HUES64 (cell line): ENCODE results near the gene PARD3B.

Experiments used
- H3K27ac ChIP-seq: 2 replicates; pipeline ENCODE4 v1.7.0; 2013; ENCODE audit warnings: low read depth, low read length, inconsistent platforms
- H3K27me3 ChIP-seq: 2 replicates; pipeline ENCODE4 v1.6.1; 2013; ENCODE audit warnings: mild to moderate bottlenecking, low read length; ENCODE audit not compliant: insufficient read depth
- H3K36me3 ChIP-seq: 2 replicates; pipeline ENCODE4 v1.6.1; 2013; ENCODE audit warnings: mild to moderate bottlenecking, low read length; ENCODE audit not compliant: insufficient read depth
- H3K4me1 ChIP-seq: 2 replicates; pipeline ENCODE4 v1.6.1; 2013; ENCODE audit warnings: mild to moderate bottlenecking, low read length, moderate library complexity; ENCODE audit not compliant: insufficient read depth
- H3K4me3 ChIP-seq: 2 replicates; pipeline ENCODE4 v1.5.1; 2013; ENCODE audit warnings: mild to moderate bottlenecking, low read length, moderate library complexity
- H3K9ac ChIP-seq: 2 replicates; pipeline ENCODE4 v1.6.1; 2013; ENCODE audit warnings: mild to moderate bottlenecking, low read depth, low read length
- H3K9me3 ChIP-seq: 2 replicates; pipeline ENCODE4 v1.6.1; 2013; ENCODE audit warnings: low read depth, low read length; ENCODE audit not compliant: insufficient read depth
- WGBS: fragments of 150-250, 120-280 bp; methylation state at CpG from one replicate; pipeline ENCODE4 v1.1.7; 2013; ENCODE audit warnings: missing lambda C conversion rate; 5-methylcytosine and 5-hydroxymethylcytosine counted together

PARD3B gene

DNA sequence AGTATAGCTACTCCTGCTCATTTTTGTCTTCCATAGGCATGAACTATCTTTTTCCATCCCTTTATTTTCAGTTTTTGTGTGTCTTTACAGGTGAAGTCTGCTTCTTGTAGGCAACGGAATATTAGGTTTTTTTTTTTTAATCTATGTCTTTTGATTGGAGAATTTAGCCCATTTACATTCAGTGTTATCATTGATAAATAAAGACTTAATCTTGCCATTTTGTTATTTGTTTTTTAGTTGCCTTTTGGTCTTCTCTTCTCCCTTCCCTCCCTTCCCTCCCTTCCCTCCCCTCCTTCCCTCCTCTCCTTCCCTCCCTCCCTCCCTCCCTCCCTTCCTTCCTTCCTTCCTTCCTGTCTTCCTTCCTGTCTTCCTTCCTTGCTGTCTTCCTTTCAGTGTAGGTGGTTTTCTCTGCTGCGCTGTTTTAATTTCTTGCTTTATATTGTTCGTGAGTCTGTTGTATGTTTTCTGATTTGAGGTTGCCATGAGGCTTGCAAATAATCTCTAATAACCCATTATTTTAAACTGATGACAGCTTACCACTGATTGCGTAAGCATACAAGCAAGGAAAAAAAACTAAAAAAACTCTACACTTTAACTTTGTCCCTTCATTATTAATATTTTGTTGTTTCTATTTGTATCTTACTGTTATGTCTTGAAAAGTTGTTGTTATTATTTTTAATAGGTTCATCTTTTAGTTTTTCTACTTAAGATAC is 353.8 kb downstream of the PARD3B start:
- no peaks in the 10 kb centered on the region for H3K27me3 ChIP-seq
- no peaks in the 10 kb centered on the region for H3K9me3 ChIP-seq
- H3K27ac ChIP-seq, result no peak overlapping the region
- no peaks in the 10 kb centered on the region for H3K4me1 ChIP-seq
- no peak overlapping the region for H3K4me3 ChIP-seq
- 100% methylated on average over 1 of the region's 4 CpGs for WGBS
- H3K36me3 ChIP-seq, result no peaks in the 10 kb centered on the region
- no peak overlapping the region for H3K9ac ChIP-seq

DNA sequence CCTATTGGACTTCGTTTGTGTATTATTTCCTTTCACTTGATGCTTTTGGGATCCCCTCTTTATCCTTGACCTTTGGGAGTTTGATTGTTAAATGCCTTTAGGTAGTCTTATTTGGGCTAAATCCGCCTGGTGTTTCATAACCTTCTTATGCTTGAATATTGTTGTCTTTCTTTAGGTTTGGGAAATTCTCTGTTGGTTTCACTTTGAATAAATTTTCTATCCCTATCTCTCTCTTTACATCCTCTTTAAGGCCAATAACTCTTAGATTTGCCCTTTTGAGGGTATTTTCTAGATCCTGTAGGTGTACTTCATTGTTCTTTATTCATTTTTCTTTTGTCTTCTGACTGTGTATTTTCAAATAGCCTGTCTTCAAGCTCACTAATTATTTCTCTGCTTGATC is 354.7 kb downstream of the PARD3B start:
- no peaks in the 10 kb centered on the region for H3K27me3 ChIP-seq
- H3K36me3 ChIP-seq, result no peaks in the 10 kb centered on the region
- no peaks in the 10 kb centered on the region for H3K9me3 ChIP-seq
- no peak overlapping the region for H3K4me3 ChIP-seq
- 95% methylated on average over 2 of the region's 2 CpGs for WGBS
- H3K4me1 ChIP-seq, result no peaks in the 10 kb centered on the region
- no peak overlapping the region for H3K9ac ChIP-seq
- no peak overlapping the region for H3K27ac ChIP-seq

DNA sequence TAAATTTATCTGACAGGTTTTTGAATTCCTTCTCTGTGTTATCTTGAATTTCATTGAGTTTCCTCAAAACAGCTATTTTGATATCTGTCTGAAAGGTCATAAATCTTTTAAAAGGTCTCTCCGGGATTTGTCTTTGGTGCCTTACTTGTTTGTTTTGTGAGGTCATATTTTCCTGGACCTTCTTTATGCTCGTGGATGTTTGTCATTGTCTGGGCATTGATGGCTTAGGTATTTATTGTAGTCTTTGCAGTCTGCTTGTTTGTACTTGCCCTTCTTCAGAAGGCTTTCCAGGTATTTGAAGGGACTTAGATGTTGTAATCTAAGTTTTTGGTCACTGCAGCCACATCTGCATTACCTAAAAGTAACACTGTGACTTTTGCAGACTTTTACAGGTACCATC is 355.2 kb downstream of the PARD3B start:
- 93% methylated on average over 2 of the region's 2 CpGs for WGBS

DNA sequence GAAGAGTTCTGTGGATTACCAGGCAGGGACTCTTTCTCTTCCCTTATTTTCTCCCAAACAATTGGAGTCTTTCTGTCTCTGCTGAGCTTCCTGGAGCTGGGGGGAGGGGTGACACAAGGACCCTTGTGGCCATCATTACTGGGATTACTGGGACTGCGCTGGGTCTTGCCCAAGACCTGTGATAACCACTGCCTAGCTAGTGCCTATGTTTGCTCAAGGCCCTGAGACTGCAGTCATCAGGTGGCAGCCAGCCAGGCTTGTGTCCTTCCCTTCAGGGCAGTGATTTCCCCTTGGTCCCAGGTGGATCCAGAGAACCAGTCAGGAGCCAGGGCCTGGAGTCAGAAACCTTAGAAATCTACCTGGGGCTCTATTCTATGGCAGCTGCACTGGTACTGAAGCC is 355.6 kb downstream of the PARD3B start:
- no peaks in the 10 kb centered on the region for H3K36me3 ChIP-seq
- no peaks in the 10 kb centered on the region for H3K9me3 ChIP-seq
- H3K9ac ChIP-seq, result no peak overlapping the region
- 93% methylated on average over 1 of the region's 1 CpG for WGBS
- H3K27ac ChIP-seq, result no peak overlapping the region
- no peak overlapping the region for H3K4me3 ChIP-seq
- no peaks in the 10 kb centered on the region for H3K4me1 ChIP-seq
- no peaks in the 10 kb centered on the region for H3K27me3 ChIP-seq

More for the DNA sequence above, 355.2 kb downstream of the PARD3B start:
- H3K4me3 ChIP-seq, result no peak overlapping the region
- no peak overlapping the region for H3K9ac ChIP-seq
- H3K27ac ChIP-seq, result no peak overlapping the region
- no peaks in the 10 kb centered on the region for H3K9me3 ChIP-seq
- no peaks in the 10 kb centered on the region for H3K27me3 ChIP-seq
- H3K36me3 ChIP-seq, result no peaks in the 10 kb centered on the region
- no peaks in the 10 kb centered on the region for H3K4me1 ChIP-seq

DNA sequence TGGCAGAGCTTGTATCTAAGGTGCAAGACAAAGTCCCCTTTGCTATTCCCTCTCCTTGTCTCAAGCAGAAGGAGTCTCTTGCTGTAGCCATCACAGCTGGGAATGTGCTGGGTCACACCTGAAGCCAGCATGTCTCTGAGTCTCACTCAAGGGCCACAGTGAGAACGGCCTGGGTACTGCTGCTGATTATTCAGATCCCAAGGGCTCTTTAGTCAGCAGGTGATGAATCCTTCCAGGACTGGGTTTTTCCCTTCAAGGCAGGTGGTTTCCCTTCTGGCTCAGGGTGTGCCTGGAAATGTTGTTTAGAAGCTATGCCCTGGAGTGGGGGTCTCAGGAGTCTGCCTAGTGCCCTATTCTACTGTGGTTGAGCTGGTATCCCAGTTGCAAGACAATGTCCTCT is 356.3 kb downstream of the PARD3B start:
- H3K9ac ChIP-seq, result no peak overlapping the region
- H3K4me1 ChIP-seq, result no peaks in the 10 kb centered on the region
- no peak overlapping the region for H3K4me3 ChIP-seq
- WGBS, result 54% methylated on average over 1 of the region's 1 CpG
- H3K36me3 ChIP-seq, result no peaks in the 10 kb centered on the region
- H3K27me3 ChIP-seq, result no peaks in the 10 kb centered on the region
- H3K9me3 ChIP-seq, result no peaks in the 10 kb centered on the region
- H3K27ac ChIP-seq, result no peak overlapping the region

DNA sequence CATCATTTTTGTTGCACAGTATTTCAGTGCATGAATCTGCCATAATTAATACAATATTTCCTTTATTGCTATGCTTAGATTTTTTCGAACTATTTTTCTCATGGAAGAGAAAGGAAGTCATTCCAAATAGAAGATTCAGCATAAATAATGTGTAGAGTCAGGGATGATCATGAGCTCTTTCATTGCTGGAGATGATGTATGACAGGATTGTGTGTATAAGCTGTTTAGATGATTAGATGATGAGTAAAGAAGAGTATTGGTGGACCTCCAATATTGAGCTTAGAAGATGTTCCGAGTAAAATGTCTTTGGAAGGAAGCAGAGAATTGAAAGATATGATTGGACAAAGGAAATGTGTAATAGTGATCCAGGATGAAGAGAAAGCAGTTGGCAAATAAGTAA is 364.5 kb downstream of the PARD3B start:
- Histone ChIP-seq H3K27ac (no peak overlapping the region), H3K9me3 (no peaks in the 10 kb centered on the region)
- WGBS, result 94% methylated on average over 2 of the region's 2 CpGs

DNA sequence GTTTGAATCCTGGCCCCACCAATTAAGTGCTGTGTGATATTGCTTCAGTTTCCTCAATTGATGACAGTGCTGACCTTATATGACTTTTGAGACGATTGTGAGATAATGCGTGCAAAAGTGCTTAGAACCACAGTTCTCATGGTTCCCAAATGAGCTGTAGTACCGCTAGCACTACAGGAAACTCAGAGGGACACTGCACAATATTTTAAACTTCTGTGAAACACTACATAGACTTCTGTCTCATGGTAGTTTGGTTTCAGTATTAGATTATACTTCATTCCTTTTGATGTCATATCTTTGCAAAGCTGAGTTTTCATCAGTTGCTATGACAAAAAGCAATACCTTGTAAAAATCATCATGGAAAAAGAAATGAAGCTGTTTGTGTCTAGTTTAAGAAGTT is 368.0 kb downstream of the PARD3B start:
- Histone ChIP-seq H3K27me3 (no peaks in the 10 kb centered on the region), H3K4me1 (no peaks in the 10 kb centered on the region), H3K27ac (no peak overlapping the region), H3K9ac (no peak overlapping the region), H3K9me3 (no peaks in the 10 kb centered on the region), H3K36me3 (no peaks in the 10 kb centered on the region), H3K4me3 (no peak overlapping the region)
- WGBS, result over 99% methylated on average over 3 of the region's 3 CpGs

More for the DNA sequence above, 364.5 kb downstream of the PARD3B start:
- no peaks in the 10 kb centered on the region for H3K36me3 ChIP-seq
- H3K4me1 ChIP-seq, result no peaks in the 10 kb centered on the region
- no peaks in the 10 kb centered on the region for H3K27me3 ChIP-seq
- no peak overlapping the region for H3K4me3 ChIP-seq
- no peak overlapping the region for H3K9ac ChIP-seq

DNA sequence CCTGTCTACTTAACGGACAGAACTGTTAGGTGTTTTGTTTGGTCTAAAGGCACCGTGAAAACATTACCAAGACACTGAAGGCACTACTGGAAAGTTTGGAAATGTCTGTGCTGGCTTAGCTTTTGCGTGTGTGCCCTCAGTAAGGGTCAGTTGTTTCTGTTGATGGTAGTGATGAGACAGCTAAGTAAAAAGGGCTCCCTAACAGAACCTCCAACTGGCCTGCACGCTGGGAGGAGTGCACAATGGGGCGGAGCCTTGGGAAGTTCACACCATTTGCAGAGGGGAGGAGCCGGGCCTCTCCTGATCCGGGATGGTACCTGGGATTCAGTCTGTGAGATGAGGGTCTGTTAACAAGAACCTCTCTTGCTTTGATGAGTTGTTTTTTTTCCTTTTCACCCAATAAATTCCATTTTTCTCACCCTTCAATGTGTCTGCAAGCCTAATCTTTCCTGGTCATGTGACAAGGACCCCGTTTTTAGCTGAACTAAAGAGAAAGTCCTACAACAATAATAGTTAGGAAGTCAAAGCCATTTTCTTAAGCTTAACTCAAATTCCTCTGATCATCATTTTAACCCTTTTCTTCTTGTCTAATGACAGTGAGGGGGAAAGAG is 368.7 kb downstream of the PARD3B start:
- Histone ChIP-seq H3K27ac (no peak overlapping the region), H3K9ac (no peak overlapping the region), H3K9me3 (no peaks in the 10 kb centered on the region), H3K4me1 (no peaks in the 10 kb centered on the region), H3K27me3 (no peaks in the 10 kb centered on the region), H3K4me3 (no peak overlapping the region), H3K36me3 (no peaks in the 10 kb centered on the region)
- WGBS, result 85% methylated on average over 8 of the region's 8 CpGs

DNA sequence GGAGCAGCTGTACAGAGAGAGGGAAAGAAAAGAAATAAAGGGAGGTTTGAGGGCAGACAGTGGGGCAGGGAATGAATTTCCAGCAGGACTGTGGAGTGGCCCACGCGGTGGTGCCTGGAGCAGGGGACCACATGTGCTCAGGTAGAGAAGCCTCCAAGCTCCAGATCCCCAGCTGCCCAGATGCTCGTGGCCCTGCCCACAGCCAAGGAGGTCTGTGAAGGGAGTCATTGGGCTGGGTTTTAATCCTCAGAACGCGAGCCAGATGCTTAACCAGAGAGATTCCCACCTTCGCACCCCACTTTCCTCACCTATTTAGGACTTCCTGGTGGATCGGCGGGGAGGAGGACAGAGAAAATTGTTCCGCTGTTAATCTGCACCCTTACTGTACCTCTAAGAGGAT is 369.4 kb downstream of the PARD3B start:
- no peak overlapping the region for H3K4me3 ChIP-seq
- H3K4me1 ChIP-seq, result no peaks in the 10 kb centered on the region
- no peaks in the 10 kb centered on the region for H3K27me3 ChIP-seq
- no peaks in the 10 kb centered on the region for H3K9me3 ChIP-seq
- H3K9ac ChIP-seq, result no peak overlapping the region
- WGBS, result 96% methylated on average over 9 of the region's 9 CpGs
- H3K27ac ChIP-seq, result no peak overlapping the region
- no peaks in the 10 kb centered on the region for H3K36me3 ChIP-seq

DNA sequence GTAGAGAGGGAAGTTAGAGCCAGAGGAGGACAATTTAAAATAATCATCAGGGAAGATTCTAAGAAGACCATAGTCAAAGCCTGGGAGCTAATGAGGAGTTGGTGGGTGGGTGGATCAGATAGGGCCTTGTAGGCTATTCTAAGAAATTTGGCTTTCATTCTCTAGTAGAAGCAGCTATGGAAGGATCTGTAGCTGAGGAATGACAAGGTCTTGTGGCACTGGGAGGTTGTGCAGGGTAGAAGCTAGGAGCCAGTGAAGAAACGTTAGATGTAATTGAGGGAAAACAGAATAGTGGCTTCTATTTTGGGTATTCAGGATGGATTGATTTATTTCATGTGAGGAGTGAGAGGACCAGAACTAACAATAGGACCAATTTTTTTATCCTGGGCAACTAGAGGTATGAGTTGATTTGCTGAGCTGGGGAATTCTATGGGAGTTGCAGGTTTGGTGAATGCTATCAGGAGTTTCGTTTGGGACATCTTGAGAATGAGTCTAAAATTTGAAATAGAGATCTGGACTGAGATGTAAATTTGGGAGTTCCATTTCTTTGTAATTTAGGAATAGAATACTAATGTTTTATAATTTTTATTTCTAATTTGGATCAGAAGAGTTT is 371.9 kb downstream of the PARD3B start:
- no peaks in the 10 kb centered on the region for H3K9me3 ChIP-seq
- 91% methylated on average over 2 of the region's 2 CpGs for WGBS
- no peaks in the 10 kb centered on the region for H3K36me3 ChIP-seq
- H3K4me1 ChIP-seq, result no peaks in the 10 kb centered on the region
- H3K27ac ChIP-seq, result no peak overlapping the region
- H3K9ac ChIP-seq, result no peak overlapping the region
- H3K27me3 ChIP-seq, result no peaks in the 10 kb centered on the region
- no peak overlapping the region for H3K4me3 ChIP-seq

DNA sequence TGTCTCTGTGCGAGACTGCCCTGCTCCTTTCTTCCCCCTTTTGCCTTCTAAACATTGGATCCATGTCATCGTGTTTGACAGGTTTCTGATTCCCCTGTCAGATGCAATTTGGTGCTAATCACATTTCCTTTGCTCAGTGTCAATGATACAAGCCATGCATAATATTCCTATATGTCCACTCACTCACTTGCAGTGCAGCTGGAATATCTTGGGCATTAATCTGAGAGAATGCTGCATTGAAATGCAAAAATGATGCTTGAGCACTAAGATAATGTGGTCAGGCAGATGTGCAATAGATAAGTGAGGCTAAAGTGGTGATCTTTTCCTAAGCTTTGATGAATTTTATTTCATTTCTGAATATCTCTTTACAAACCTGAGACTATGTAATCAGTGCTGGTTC is 375.5 kb downstream of the PARD3B start:
- Histone ChIP-seq H3K27me3 (no peaks in the 10 kb centered on the region), H3K36me3 (no peaks in the 10 kb centered on the region), H3K9ac (no peak overlapping the region), H3K4me1 (no peaks in the 10 kb centered on the region), H3K9me3 (no peaks in the 10 kb centered on the region), H3K4me3 (no peak overlapping the region), H3K27ac (no peak overlapping the region)
- WGBS, result 93% methylated on average over 2 of the region's 2 CpGs
